ENCODE measurements around the gene CD36.

CD36 gene

DNA sequence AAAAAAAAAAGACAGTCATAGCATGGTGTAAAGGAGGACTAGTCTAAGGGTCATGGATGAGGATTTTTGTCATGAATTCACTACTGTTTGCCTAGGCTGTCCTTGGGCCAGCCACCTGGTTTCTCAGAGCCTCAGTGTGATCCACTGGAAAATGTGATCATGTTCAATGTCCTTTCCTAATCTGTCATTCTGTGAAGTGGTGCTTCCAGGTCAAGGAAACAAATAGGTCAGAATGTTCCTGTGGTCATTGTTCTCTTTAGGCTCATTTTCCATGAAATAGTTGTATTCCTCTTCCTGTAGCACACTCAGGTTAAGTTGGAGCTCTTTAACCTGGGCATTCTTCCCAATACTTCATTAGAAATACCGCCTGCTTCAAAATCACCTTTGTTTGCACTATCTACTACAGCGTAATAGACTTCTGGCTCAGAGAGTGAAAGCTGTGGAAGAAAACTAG is 16.5 kb downstream of the CD36 start:
- Histone ChIP-seq H3K27ac (no peak overlapping the region), H2AFZ (ENCODE audit: low read depth) (no peak overlapping the region), H3K27me3 (ENCODE audit: insufficient read depth, low read depth) (no peaks in the 10 kb centered on the region), H4K20me1 (ENCODE audit: insufficient read depth) (no peaks in the 10 kb centered on the region), H3K4me3 (IDR thresholded peaks at IDR 0.05; ENCODE audit: insufficient read depth, low read depth, low read length) (no peak overlapping the region), H3K4me1 (ENCODE audit: low read depth, poor library complexity, severe bottlenecking) (no peaks in the 10 kb centered on the region), H3K79me2 (ENCODE audit: insufficient read depth, low read depth) (no peaks in the 10 kb centered on the region), H3K9ac (no peak overlapping the region), H3K36me3 (ENCODE audit: insufficient read depth) (no peaks in the 10 kb centered on the region), H3K4me2 (no peak overlapping the region)
- TF ChIP-seq, protein P1, sequence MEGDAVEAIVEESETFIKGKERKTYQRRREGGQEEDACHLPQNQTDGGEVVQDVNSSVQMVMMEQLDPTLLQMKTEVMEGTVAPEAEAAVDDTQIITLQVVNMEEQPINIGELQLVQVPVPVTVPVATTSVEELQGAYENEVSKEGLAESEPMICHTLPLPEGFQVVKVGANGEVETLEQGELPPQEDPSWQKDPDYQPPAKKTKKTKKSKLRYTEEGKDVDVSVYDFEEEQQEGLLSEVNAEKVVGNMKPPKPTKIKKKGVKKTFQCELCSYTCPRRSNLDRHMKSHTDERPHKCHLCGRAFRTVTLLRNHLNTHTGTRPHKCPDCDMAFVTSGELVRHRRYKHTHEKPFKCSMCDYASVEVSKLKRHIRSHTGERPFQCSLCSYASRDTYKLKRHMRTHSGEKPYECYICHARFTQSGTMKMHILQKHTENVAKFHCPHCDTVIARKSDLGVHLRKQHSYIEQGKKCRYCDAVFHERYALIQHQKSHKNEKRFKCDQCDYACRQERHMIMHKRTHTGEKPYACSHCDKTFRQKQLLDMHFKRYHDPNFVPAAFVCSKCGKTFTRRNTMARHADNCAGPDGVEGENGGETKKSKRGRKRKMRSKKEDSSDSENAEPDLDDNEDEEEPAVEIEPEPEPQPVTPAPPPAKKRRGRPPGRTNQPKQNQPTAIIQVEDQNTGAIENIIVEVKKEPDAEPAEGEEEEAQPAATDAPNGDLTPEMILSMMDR (conservative IDR thresholded peaks at IDR 0.05; ENCODE audit: low read depth, low read length): no peak

DNA sequence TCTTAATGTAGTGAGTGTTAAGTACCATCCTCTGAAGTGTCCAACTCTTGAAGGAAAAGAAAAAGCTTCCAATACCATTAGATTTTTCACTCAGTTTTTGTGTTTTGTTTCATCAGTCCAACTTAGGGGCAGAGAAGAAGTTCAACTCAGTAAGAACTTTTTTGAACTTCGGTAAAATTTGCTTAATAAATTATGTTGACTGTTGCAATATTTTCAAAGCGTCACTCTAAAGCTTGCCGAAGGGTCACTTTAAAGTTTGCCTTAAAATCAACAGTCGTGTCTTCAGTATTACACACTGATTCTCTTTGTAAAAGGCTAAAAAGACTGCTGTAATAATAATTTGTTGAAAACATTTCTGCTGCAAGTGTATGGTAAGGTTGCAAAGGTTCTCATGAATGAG is 17.6 kb downstream of the CD36 start:
- Histone ChIP-seq H3K36me3 (ENCODE audit: insufficient read depth) (no peaks in the 10 kb centered on the region), H2AFZ (ENCODE audit: low read depth) (no peak overlapping the region), H3K79me2 (ENCODE audit: insufficient read depth, low read depth) (no peaks in the 10 kb centered on the region), H3K4me1 (ENCODE audit: low read depth, poor library complexity, severe bottlenecking) (no peaks in the 10 kb centered on the region), H3K4me2 (no peak overlapping the region), H3K4me3 (IDR thresholded peaks at IDR 0.05; ENCODE audit: insufficient read depth, low read depth, low read length) (no peak overlapping the region), H4K20me1 (ENCODE audit: insufficient read depth) (no peaks in the 10 kb centered on the region), H3K27me3 (ENCODE audit: insufficient read depth, low read depth) (no peaks in the 10 kb centered on the region), H3K9ac (no peak overlapping the region), H3K27ac (no peak overlapping the region)
- TF ChIP-seq, protein P1 (conservative IDR thresholded peaks at IDR 0.05; ENCODE audit: low read depth, low read length): no peak

DNA sequence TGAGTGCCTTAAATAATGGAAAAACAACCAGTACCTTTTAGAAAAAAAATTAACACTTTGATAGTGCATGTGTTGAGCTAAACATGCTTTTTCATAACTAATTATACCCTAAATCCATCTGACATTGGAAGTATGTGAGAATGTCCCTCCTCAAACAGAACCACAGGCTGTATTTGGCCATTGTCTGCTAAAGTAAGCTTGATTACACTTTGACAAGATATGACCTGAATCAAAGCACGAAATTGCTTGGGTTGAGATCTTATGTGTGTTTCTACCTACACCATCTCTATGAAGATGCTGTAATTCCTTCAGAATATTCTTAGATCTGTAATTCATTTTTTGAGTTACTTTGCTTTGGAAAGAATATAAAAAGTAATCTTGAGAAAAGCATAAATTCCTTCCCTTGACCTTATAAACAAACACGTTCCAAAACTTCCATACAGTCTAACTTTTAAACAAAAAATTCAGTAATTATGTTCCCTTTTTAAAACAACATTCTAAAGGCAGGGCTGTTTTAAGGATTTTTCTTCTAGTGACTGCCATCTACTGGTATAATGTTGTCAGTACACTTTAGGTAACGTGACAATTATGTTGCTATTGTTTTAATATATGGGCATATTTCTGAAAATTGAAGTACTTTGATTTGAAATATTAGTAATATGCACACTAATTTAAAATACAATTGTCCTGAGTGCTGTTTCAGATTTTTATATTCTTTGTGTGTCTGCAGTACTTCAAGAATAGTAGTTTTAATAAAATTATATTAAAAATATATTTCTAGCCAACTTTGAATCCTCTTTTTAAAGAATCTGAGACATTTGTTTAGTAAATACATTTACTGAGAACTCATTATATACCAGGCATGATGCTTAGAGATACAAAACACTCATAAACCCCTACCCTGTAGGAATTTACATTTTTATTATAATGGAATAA is 20.9 kb downstream of the CD36 start:
- Histone ChIP-seq H3K27ac (no peak overlapping the region), H3K4me2 (no peak overlapping the region), H2AFZ (ENCODE audit: low read depth) (no peak overlapping the region), H3K9ac (no peak overlapping the region), H4K20me1 (ENCODE audit: insufficient read depth) (no peaks in the 10 kb centered on the region), H3K4me1 (ENCODE audit: low read depth, poor library complexity, severe bottlenecking) (no peaks in the 10 kb centered on the region), H3K79me2 (ENCODE audit: insufficient read depth, low read depth) (no peaks in the 10 kb centered on the region), H3K36me3 (ENCODE audit: insufficient read depth) (no peaks in the 10 kb centered on the region), H3K27me3 (ENCODE audit: insufficient read depth, low read depth) (no peaks in the 10 kb centered on the region), H3K4me3 (IDR thresholded peaks at IDR 0.05; ENCODE audit: insufficient read depth, low read depth, low read length) (no peak overlapping the region)
- TF ChIP-seq, protein P1 (conservative IDR thresholded peaks at IDR 0.05; ENCODE audit: low read depth, low read length): peak; percentile 83

DNA sequence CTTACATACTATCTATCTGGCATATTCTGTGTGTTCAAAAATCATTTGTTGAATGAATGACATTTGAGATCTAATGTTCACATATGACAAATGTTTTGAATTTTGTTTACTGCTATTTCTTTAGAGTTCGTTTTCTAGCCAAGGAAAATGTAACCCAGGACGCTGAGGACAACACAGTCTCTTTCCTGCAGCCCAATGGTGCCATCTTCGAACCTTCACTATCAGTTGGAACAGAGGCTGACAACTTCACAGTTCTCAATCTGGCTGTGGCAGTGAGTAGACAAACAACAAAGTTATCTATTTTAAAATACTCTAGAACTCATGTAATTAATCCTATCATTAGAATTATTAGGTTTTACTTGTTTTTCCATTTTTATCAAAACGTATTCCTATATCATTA is 22.5 kb downstream of the CD36 start:
- H3K36me3 ChIP-seq (ENCODE audit: insufficient read depth): no peaks in the 10 kb centered on the region
- TF ChIP-seq, protein P1 (conservative IDR thresholded peaks at IDR 0.05; ENCODE audit: low read depth, low read length): no peak

More for the DNA sequence above, 22.5 kb downstream of the CD36 start:
- no peak overlapping the region for H3K4me3 ChIP-seq (IDR thresholded peaks at IDR 0.05; ENCODE audit: insufficient read depth, low read depth, low read length)
- no peak overlapping the region for H2AFZ ChIP-seq (ENCODE audit: low read depth)
- H3K9ac ChIP-seq: no peak overlapping the region
- no peaks in the 10 kb centered on the region for H3K27me3 ChIP-seq (ENCODE audit: insufficient read depth, low read depth)
- H3K4me1 ChIP-seq (ENCODE audit: low read depth, poor library complexity, severe bottlenecking): no peaks in the 10 kb centered on the region
- H3K4me2 ChIP-seq: no peak overlapping the region
- H4K20me1 ChIP-seq (ENCODE audit: insufficient read depth): no peaks in the 10 kb centered on the region
- no peak overlapping the region for H3K27ac ChIP-seq
- no peaks in the 10 kb centered on the region for H3K79me2 ChIP-seq (ENCODE audit: insufficient read depth, low read depth)

Measured in KMS-11 (cell line).